SK-N-SH treated with all-trans-retinoic acid at 6 μM for 48 hours (cell line): ENCODE results near the gene AKAP13.

Source experiments
- ATAC-seq: fragments of 200-7000 bp; cut with Tn5 transposase; 3 replicates; pipeline ENCODE4 v1.9.1; 2020; ENCODE audit warnings: mild to moderate bottlenecking, moderate library complexity
- ARNTL ChIP-seq: fragments of 450-650 bp; formaldehyde crosslinking; IDR thresholded peaks from 2 replicates; pipeline ENCODE4 v1.5.0; 2020; ENCODE audit warnings: low read depth, mild to moderate bottlenecking, moderate library complexity, borderline replicate concordance
- CREB5 ChIP-seq: fragments of 250-450 bp; sonication (Bioruptor Pico); IDR thresholded peaks from 2 replicates; pipeline ENCODE4 v1.5.1; 2020; ENCODE audit warnings: low read depth, mild to moderate bottlenecking, moderate library complexity
- GLIS3 ChIP-seq: fragments of 250-450 bp; sonication (Bioruptor Pico); IDR thresholded peaks from 2 replicates; pipeline ENCODE4 v1.5.0; 2020; ENCODE audit warnings: mild to moderate bottlenecking, moderate library complexity
- ISL1 ChIP-seq: fragments of 250-450 bp; sonication (Bioruptor Pico); IDR thresholded peaks from 2 replicates; pipeline ENCODE4 v2.1.2; 2022; ENCODE audit warnings: mild to moderate bottlenecking, moderate library complexity
- PATZ1 ChIP-seq: fragments of 250-450 bp; sonication (Bioruptor Pico); IDR thresholded peaks from 2 replicates; pipeline ENCODE4 v1.8.0; 2020; ENCODE audit warnings: mild to moderate bottlenecking, moderate library complexity, borderline replicate concordance
- POU6F1 ChIP-seq: fragments of 250-450 bp; sonication (Bioruptor Pico); IDR thresholded peaks from 2 replicates; pipeline ENCODE4 v1.8.0; 2021; ENCODE audit warnings: low read depth, mild to moderate bottlenecking, moderate library complexity, borderline replicate concordance
- PPARA ChIP-seq: fragments of 250-450 bp; sonication (Bioruptor Pico); IDR thresholded peaks from 2 replicates; pipeline ENCODE4 v1.5.0; 2020; ENCODE audit warnings: mild to moderate bottlenecking, borderline replicate concordance
- RARB ChIP-seq: fragments of 250-450 bp; sonication (Bioruptor Pico); IDR thresholded peaks from 2 replicates; pipeline ENCODE4 v1.8.0; 2021; ENCODE audit warnings: mild to moderate bottlenecking, moderate library complexity
- SNAI2 ChIP-seq: fragments of 250-450 bp; sonication (Bioruptor Pico); IDR thresholded peaks from 2 replicates; pipeline ENCODE4 v1.5.0; 2020; ENCODE audit warnings: mild to moderate bottlenecking, moderate library complexity
- TCF4 ChIP-seq: fragments of 250-450 bp; sonication (Bioruptor Pico); IDR thresholded peaks from 2 replicates; pipeline ENCODE4 v1.8.0; 2021; ENCODE audit warnings: mild to moderate bottlenecking, moderate library complexity, borderline replicate concordance
- TOX ChIP-seq: fragments of 250-450 bp; sonication (Bioruptor Pico); IDR thresholded peaks from 2 replicates; pipeline ENCODE4 v1.8.0; 2021; ENCODE audit warnings: mild to moderate bottlenecking, moderate library complexity, borderline replicate concordance
- TSHZ2 ChIP-seq: fragments of 250-450 bp; sonication (Bioruptor Pico); IDR thresholded peaks from 2 replicates; pipeline ENCODE4 v1.5.0; 2020; ENCODE audit warnings: mild to moderate bottlenecking, moderate library complexity
- ZFP3 ChIP-seq: fragments of 250-450 bp; sonication (Bioruptor Pico); IDR thresholded peaks from 2 replicates; pipeline ENCODE4 v1.5.0; 2020; ENCODE audit warnings: mild to moderate bottlenecking, moderate library complexity
- ZFP30 ChIP-seq: fragments of 450-650 bp; formaldehyde crosslinking; IDR thresholded peaks from 2 replicates; pipeline ENCODE4 v1.5.0; 2022; ENCODE audit warnings: mild to moderate bottlenecking, moderate library complexity
- ZNF565 ChIP-seq: fragments of 450-650 bp; formaldehyde crosslinking; conservative IDR thresholded peaks from 2 replicates; pipeline ENCODE4 v1.5.0; 2020; ENCODE audit warnings: low read depth, mild to moderate bottlenecking, moderate library complexity
- ZNF70 ChIP-seq: fragments of 450-650 bp; formaldehyde crosslinking; IDR thresholded peaks from 2 replicates; pipeline ENCODE4 v1.5.0; 2020; ENCODE audit warnings: mild to moderate bottlenecking, moderate library complexity
- ZNF8 ChIP-seq: fragments of 450-650 bp; formaldehyde crosslinking; IDR thresholded peaks from 2 replicates; pipeline ENCODE4 v1.5.0; 2020; ENCODE audit warnings: mild to moderate bottlenecking, moderate library complexity

The AKAP13 gene

GRCh38 chr15:85507114-85507513 lies 126.7 kb downstream of the AKAP13 start (continued):
- TF ChIP-seq TSHZ2: no peak
- no peak for TF ChIP-seq ZNF8 (CRISPR knock-in tag)
- no peak for TF ChIP-seq ZNF70 (CRISPR knock-in tag)
- TF ChIP-seq PPARA (CRISPR knock-in tag): no peak

- ATAC-seq: no peak
- TF ChIP-seq ISL1 (CRISPR knock-in tag) (no peak), CREB5 (CRISPR knock-in tag) (no peak), ZFP30 (no peak), ZNF70 (CRISPR knock-in tag) (no peak), PATZ1 (CRISPR knock-in tag) (no peak), SNAI2 (no peak)
Measured at GRCh38 chr15:85509973-85510372, 129.6 kb downstream of the AKAP13 start.

GRCh38 chr15:85514413-85514812 lies 134.0 kb downstream of the AKAP13 start:
- no peak for ATAC-seq
- TF ChIP-seq ISL1 (CRISPR knock-in tag): no peak
- no peak for TF ChIP-seq TSHZ2
- no peak for TF ChIP-seq TOX (CRISPR knock-in tag)
- TF ChIP-seq SNAI2: no peak
- TF ChIP-seq ARNTL (CRISPR knock-in tag): no peak
- TF ChIP-seq ZNF70 (CRISPR knock-in tag): no peak
- no peak for TF ChIP-seq ZFP3 (CRISPR knock-in tag)
- no peak for TF ChIP-seq ZNF565 (CRISPR knock-in tag)
- TF ChIP-seq ZNF8 (CRISPR knock-in tag): no peak
- TF ChIP-seq TCF4 (CRISPR knock-in tag): no peak
- TF ChIP-seq POU6F1 (CRISPR knock-in tag): no peak
- TF ChIP-seq GLIS3: no peak
- TF ChIP-seq RARB (CRISPR knock-in tag): no peak
- no peak for TF ChIP-seq CREB5 (CRISPR knock-in tag)
